HepG2 (cell line): ENCODE results near the gene PDP2. TPM values are rescaled to one million over a fixed set of nuclear protein-coding genes. Genes with fewer than 3 reads are reported as not detected.
A peak's percentile ranks its signal among the peaks of the same experiment; 100 is the strongest.

Experiments used
- ARID3A ChIP-seq: IDR thresholded peaks from 2 replicates; pipeline ENCODE4 v1.6.1; 2012; ENCODE audit warnings: low read depth, low read length, improper control_type of control experiment
- MBNL3 ChIP-seq: fragments of 250-450 bp; sonication (Bioruptor Pico); conservative IDR thresholded peaks from 2 replicates; pipeline ENCODE4 v1.8.0; 2022; ENCODE audit warnings: mild to moderate bottlenecking, inconsistent platforms
- PHF8 ChIP-seq: sonication (generic); formaldehyde crosslinking; IDR thresholded peaks from 2 replicates; pipeline ENCODE4 v1.5.0; 2020; ENCODE audit warnings: missing genetic modification reagents
- RBM22 ChIP-seq: fragments of 200-400 bp; formaldehyde crosslinking; optimal IDR thresholded peaks from 2 replicates; pipeline ENCODE3; 2017; ENCODE audit warnings: mild to moderate bottlenecking, low read length, moderate library complexity
- TSC22D2 ChIP-seq: sonication (generic); formaldehyde crosslinking; IDR thresholded peaks from 2 replicates; pipeline ENCODE4 v1.5.1; 2020; ENCODE audit warnings: missing genetic modification reagents, mild to moderate bottlenecking, borderline replicate concordance
- XRCC5 ChIP-seq: fragments of 200-400 bp; formaldehyde crosslinking; optimal IDR thresholded peaks from 2 replicates; pipeline ENCODE3; 2017; ENCODE audit warnings: mild to moderate bottlenecking, low read length
- ZFP91 ChIP-seq: sonication (generic); formaldehyde crosslinking; IDR thresholded peaks from 2 replicates; pipeline ENCODE4 v1.9.0; 2022; ENCODE audit warnings: missing genetic modification reagents, mild to moderate bottlenecking, borderline replicate concordance
- ZHX1 ChIP-seq: sonication (generic); formaldehyde crosslinking; IDR thresholded peaks from 2 replicates; pipeline ENCODE4 v1.8.1; 2022; ENCODE audit warnings: low read depth, mild to moderate bottlenecking, missing genetic modification reagents
- ZNF224 ChIP-seq: sonication (generic); formaldehyde crosslinking; IDR thresholded peaks from 2 replicates; pipeline ENCODE4 v1.5.0; 2020; ENCODE audit warnings: mild to moderate bottlenecking, missing genetic modification reagents
- polyA plus RNA-seq, 8 experiments: library from polyadenylated mRNA; depleted of rRNA in 3 of 8; stranded (reverse) in 7 of 8; unstranded in 1 of 8; fragments of >200 nt; fragmentation: Illumina TruSeq in 4 of 8; extraction: Trizol in 4 of 8; gene quantifications; 2 replicates each; pipeline versions ENCODE4 v1.2.1 to v1.2.3, GENCODE V29; 2011 to 2016; ENCODE audit warnings: low read depth in 4 of 8, missing spikeins in 1 of 8, mixed read lengths in 1 of 8; ENCODE audit not compliant: insufficient read depth in 1 of 8
- total RNA-seq, 5 experiments: library from RNA; depleted of rRNA; stranded (reverse); fragments of >200 nt; fragmentation: Illumina TruSeq; extraction: Trizol; gene quantifications; 2 replicates each; pipeline ENCODE4 v1.2.3, GENCODE V29; 2016; ENCODE audit warnings: low read depth in 1 of 5
- TF ChIP-seq, protein P1 (sequence below): IDR thresholded peaks from 2 replicates; pipeline ENCODE4 v1.4.0; 2020; ENCODE audit warnings: mild to moderate bottlenecking, missing genetic modification reagents
- TF ChIP-seq, protein P2 (sequence below): sonication (generic); formaldehyde crosslinking; IDR thresholded peaks from 2 replicates; pipeline ENCODE4 v1.4.0; 2020; ENCODE audit warnings: missing genetic modification reagents
- TF ChIP-seq, protein P3 (sequence below): IDR thresholded peaks from 2 replicates; pipeline ENCODE4 v1.6.1; 2016
- TF ChIP-seq, protein P4 (sequence below): sonication (generic); formaldehyde crosslinking; IDR thresholded peaks from 2 replicates; pipeline ENCODE4 v1.5.0; 2020; ENCODE audit warnings: missing genetic modification reagents

The PDP2 gene
- total and polyA plus RNA-seq, 2 of the 13 experiments (the other 11 are each of a cell fraction or from before 2014, with no cell fraction given): 12.8 to 15.8 TPM

DNA sequence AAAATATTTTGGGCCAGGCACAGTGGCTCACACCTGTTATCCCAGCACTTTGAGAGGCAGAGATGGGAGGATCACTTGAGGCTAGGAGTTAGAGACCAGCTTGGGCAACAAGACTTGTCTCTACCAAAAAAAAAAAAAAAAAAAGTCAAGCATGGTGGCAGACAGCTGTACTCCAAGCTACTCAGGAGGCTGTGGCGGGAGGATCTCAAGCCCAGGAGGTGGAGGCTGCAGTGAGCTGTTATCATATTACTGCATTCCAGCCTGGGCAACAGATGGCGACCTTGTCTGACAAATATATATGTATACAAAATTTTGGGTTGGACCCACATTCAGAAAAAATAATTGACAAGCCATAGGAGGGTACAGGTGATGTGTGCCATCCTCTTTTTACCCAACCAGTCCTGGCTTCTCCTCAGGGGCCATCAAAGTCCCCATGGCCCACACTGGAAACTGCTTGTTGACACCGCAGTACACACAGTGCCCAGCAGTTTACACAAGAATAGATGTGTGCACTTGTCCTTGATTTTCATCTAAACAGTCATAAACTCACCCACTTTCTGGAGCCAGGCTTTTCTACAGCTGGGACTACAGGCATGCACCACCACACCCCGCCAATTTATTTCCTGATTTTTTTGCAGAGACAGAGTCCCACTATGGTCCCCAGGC, 56.7 kb downstream of the PDP2 start (continued):
- TF ChIP-seq RBM22 (no peak), XRCC5 (no peak), MBNL3 (no peak), ZHX1 (no peak), TSC22D2 (CRISPR knock-in tag) (no peak), ZNF224 (CRISPR knock-in tag) (no peak), ZFP91 (CRISPR knock-in tag) (0 out of 2 replicates have a peak, but pooled peaks have one; percentile 37), ARID3A (no peak), PHF8 (CRISPR knock-in tag) (no peak)
- TF ChIP-seq, protein P1, sequence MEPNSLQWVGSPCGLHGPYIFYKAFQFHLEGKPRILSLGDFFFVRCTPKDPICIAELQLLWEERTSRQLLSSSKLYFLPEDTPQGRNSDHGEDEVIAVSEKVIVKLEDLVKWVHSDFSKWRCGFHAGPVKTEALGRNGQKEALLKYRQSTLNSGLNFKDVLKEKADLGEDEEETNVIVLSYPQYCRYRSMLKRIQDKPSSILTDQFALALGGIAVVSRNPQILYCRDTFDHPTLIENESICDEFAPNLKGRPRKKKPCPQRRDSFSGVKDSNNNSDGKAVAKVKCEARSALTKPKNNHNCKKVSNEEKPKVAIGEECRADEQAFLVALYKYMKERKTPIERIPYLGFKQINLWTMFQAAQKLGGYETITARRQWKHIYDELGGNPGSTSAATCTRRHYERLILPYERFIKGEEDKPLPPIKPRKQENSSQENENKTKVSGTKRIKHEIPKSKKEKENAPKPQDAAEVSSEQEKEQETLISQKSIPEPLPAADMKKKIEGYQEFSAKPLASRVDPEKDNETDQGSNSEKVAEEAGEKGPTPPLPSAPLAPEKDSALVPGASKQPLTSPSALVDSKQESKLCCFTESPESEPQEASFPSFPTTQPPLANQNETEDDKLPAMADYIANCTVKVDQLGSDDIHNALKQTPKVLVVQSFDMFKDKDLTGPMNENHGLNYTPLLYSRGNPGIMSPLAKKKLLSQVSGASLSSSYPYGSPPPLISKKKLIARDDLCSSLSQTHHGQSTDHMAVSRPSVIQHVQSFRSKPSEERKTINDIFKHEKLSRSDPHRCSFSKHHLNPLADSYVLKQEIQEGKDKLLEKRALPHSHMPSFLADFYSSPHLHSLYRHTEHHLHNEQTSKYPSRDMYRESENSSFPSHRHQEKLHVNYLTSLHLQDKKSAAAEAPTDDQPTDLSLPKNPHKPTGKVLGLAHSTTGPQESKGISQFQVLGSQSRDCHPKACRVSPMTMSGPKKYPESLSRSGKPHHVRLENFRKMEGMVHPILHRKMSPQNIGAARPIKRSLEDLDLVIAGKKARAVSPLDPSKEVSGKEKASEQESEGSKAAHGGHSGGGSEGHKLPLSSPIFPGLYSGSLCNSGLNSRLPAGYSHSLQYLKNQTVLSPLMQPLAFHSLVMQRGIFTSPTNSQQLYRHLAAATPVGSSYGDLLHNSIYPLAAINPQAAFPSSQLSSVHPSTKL (CRISPR knock-in tag): no peak
- TF ChIP-seq, protein P2, sequence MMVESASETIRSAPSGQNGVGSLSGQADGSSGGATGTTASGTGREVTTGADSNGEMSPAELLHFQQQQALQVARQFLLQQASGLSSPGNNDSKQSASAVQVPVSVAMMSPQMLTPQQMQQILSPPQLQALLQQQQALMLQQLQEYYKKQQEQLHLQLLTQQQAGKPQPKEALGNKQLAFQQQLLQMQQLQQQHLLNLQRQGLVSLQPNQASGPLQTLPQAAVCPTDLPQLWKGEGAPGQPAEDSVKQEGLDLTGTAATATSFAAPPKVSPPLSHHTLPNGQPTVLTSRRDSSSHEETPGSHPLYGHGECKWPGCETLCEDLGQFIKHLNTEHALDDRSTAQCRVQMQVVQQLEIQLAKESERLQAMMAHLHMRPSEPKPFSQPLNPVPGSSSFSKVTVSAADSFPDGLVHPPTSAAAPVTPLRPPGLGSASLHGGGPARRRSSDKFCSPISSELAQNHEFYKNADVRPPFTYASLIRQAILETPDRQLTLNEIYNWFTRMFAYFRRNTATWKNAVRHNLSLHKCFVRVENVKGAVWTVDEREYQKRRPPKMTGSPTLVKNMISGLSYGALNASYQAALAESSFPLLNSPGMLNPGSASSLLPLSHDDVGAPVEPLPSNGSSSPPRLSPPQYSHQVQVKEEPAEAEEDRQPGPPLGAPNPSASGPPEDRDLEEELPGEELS (CRISPR knock-in tag): no peak
- TF ChIP-seq, protein P3, sequence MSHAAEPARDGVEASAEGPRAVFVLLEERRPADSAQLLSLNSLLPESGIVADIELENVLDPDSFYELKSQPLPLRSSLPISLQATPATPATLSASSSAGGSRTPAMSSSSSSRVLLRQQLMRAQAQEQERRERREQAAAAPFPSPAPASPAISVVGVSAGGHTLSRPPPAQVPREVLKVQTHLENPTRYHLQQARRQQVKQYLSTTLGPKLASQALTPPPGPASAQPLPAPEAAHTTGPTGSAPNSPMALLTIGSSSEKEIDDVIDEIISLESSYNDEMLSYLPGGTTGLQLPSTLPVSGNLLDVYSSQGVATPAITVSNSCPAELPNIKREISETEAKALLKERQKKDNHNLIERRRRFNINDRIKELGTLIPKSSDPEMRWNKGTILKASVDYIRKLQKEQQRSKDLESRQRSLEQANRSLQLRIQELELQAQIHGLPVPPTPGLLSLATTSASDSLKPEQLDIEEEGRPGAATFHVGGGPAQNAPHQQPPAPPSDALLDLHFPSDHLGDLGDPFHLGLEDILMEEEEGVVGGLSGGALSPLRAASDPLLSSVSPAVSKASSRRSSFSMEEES (CRISPR knock-in tag): no peak
- TF ChIP-seq, protein P4, sequence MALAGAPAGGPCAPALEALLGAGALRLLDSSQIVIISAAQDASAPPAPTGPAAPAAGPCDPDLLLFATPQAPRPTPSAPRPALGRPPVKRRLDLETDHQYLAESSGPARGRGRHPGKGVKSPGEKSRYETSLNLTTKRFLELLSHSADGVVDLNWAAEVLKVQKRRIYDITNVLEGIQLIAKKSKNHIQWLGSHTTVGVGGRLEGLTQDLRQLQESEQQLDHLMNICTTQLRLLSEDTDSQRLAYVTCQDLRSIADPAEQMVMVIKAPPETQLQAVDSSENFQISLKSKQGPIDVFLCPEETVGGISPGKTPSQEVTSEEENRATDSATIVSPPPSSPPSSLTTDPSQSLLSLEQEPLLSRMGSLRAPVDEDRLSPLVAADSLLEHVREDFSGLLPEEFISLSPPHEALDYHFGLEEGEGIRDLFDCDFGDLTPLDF (CRISPR knock-in tag): no peak
